Measurements from ENCODE around the gene CR2.
A peak's percentile ranks its signal among the peaks of the same experiment; 100 is the strongest.
"Not testable (repeated sequence)": the region's sequence is repeated elsewhere in the genome, so short reads cannot be mapped to it uniquely, and the experiment has no call there.

CR2 gene

DNA sequence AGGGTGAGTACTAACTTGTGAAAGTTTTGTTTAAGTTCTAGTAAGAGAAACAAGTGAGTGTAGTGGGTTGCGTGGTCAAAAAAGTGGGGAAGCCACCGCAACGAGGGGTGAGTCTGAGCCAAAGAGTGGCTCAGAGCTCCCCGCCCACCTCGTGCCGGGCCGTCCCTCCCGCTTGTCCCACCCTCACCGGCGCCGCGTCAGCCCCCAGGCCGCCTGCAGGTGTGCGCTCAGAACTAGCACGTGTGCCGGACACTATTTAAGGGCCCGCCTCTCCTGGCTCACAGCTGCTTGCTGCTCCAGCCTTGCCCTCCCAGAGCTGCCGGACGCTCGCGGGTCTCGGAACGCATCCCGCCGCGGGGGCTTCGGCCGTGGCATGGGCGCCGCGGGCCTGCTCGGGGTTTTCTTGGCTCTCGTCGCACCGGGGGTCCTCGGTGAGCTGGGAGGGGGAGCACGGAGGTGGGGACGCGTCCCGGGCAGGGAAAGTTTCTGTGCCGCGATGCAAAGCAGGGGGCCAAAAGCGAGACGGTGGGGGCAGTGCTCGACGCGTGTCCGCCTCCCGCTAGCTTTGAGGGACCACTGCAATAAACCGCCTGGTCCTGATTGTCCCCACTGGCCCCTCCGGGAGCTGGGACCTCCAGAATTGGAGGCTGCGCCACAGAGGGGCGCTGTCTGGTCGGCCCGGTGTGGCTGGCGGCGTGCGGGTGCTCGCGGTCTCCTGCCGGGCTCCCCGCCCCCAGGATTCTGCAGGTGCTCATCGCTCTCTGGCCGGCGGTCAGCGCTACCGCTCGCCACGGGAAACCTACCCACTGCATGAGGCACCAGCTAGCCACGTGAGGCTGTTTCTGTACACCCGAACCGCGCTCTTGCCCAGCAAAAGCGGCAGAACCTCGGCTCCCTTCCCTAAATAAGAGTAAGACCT is at the start of gene CR2:
Gene CR2, plus strand, starts transcription at position 283 of the 919 bp plus-strand sequence. Its CDS starts 91 bp downstream, at position 374.
- DNase-seq (ENCODE audit: low read depth in 2 of 2), result peak; percentile 11 to 19

GRCh38 chr1:207404849-207405525 is 49.1 kb upstream of the CR2 start:
- no peak for DNase-seq (ENCODE audit: low read depth in 2 of 2)

DNA sequence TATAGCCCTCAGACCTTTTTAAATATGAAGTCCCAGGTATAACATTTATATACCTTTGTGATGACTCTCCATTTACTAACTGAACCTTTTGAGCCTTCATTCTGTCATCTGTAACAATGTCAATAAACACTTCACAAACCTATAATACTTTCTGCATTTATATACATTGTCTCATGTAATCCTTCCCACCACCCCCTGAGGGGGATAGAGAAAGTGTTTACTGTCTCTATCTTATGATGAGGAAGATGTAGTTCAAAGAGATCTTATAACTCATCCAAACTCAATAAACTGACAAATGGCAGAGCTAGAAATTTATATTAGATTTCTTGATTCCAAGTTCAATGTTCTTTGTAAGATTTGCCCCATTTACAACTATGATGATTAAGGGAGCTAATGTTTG is 48.3 kb upstream of the CR2 start:
- no peak for DNase-seq (ENCODE audit: low read depth in 2 of 2)

DNA sequence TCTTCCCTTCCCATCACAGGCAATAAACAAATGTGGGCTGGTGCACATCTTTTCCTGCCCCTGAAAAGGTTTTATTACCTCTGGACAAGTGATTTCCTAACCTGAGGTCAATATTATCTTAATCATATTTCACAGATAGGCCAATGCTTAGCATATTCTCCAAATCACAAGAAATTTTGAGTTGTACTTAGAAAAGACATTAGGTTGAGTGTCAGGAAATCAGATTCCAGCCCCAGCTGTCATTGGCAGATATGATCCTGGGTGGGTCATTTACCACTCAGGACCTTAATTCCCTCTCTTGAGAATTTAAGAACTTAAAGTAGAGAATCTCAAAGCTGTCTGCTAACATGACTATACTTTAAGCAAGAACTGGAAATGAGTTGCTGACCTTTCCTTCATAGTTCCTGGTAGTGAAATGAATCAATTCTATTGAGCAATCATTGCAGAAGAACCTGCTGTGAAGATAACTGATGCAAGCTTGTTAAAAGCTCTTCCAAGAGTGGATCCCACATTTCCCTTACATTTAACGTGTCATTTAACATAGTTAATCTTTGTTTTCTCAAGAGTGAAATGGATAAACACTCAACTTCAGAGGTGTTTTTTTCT is 46.4 kb upstream of the CR2 start:
- no peak for DNase-seq (ENCODE audit: low read depth in 2 of 2)

- DNase-seq (ENCODE audit: low read depth in 2 of 2), result no peak
These were observed 41.3 kb upstream of the CR2 start for GRCh38 chr1:207412845-207413244.

GRCh38 chr1:207414606-207415108 is 39.5 kb upstream of the CR2 start:
- no peak for DNase-seq (ENCODE audit: low read depth in 2 of 2)

GRCh38 chr1:207417076-207417475 is 37.1 kb upstream of the CR2 start:
- no peak for DNase-seq (ENCODE audit: low read depth in 2 of 2)

GRCh38 chr1:207418351-207418750 is 35.8 kb upstream of the CR2 start:
- no peak for DNase-seq (ENCODE audit: low read depth in 2 of 2)

DNA sequence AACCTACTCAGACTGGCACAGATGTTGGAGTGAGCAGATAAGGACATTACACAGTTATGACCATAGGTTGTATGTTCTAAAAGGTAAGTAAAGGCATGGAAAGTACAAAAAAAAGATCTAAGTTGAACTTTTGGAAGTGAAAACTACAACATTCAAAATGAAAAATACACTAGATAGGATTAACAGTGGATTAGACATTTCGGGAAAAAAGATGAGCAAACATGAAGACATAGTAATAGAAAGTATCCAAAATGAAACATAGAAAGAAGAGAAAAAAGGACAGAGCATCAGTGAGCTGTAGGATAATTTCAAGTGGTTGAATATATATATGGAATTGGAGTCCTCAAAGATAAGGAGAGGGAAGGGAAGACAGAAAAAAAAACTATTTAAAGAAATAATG is 34.0 kb upstream of the CR2 start:
- no peak for DNase-seq (ENCODE audit: low read depth in 2 of 2)

DNA sequence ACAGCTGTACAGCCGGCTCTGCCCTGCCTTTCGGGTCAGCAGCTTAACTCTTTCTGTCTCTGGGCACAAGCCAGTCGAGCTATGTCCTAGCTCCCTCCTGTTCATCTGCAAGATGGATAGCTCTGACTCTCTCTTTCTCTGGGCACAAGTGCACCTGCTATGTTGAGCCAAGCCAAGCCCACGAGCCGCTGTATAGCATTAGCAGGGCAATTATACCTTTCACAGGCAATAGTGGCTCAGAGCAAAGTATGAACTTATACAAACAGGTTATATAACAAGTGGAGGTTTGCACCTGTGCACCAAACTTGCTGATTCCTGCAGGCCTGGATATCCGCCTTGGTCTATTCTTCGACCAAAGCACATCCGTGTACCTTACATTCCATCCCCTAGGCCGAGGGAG is 33.0 kb upstream of the CR2 start:
- no peak for DNase-seq (ENCODE audit: low read depth in 2 of 2)

DNA sequence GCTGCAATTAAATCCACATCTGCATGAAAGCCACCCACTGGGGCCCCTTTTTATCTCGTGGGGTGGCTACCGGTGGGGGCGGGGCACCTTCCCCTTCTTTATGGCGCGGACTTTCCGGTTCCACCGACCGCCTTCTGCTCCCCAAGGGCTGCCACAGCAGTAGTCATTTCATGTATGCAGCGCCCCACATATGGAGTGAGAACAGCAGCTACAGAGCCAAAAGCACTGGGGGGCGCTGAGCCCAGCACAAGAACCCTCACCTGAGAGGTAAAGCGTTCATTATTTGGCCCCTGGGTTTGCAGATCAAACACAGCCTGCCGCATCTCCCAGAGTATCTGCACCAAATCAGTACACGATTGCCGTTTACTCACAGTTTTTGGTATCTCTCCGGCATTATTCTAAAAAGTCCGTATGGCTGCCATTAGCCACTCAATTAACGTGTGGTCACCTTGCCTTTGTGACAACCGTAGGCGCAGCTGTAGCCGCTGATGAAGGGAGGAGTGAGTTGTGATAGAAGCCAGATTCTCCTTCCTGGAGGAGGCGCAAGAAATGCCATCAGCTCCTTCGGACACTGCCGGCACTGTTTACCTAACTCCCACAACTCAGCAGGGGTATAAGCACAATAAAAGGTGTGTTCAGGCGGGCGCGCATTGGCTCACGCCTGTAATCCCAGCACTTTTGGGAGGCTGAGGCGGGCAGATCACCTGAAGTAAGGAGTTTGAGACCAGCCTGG is 30.4 kb upstream of the CR2 start:
- DNase-seq (ENCODE audit: low read depth in 2 of 2), result no peak

GRCh38 chr1:207424570-207425131 is 29.5 kb upstream of the CR2 start:
- no peak for DNase-seq (ENCODE audit: low read depth in 2 of 2)

GRCh38 chr1:207427832-207428585 is 26.1 kb upstream of the CR2 start:
- DNase-seq (ENCODE audit: low read depth in 2 of 2), result no peak

- no peak for DNase-seq (ENCODE audit: low read depth in 2 of 2)
These were observed 25.3 kb upstream of the CR2 start for GRCh38 chr1:207428783-207429182.

DNA sequence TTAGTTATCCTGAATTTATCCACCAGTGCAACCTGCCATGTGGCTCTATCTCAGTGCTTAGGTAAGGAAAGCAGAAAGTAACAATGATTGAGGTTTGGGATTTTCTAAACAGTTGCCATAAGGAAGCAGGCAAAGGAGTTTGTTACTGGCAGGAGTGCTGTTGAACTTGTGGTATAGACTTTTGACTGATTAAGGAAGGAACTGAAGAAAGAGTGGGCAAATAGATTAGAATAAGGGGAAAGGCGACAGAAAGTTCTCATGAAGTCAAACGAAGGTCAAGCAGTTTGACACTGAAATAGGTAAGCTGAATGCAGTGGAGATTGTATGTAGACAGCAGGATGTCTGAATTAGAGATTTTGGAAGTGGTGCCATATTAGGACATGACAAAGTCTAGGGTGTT is 24.2 kb upstream of the CR2 start:
- no peak for DNase-seq (ENCODE audit: low read depth in 2 of 2)

DNA sequence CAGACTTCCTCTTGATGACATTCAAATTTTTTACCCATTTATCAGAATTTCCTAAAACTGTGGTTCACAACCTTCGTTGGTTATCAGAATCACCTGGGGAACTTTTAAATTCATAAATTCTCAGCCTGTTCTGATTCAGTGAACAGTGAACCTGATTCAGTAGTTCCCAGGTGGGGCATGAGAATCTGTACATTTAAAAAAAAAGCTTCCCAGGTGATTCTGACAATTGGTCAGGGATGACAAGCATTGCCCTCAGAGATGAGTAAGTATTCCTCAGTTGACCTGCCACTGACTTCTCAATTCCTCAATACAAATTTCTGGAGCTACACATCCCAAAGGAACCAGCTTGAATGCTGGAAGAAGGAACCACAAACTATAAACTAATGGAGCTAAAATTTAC is 23.5 kb upstream of the CR2 start:
- no peak for DNase-seq (ENCODE audit: low read depth in 2 of 2)

DNA sequence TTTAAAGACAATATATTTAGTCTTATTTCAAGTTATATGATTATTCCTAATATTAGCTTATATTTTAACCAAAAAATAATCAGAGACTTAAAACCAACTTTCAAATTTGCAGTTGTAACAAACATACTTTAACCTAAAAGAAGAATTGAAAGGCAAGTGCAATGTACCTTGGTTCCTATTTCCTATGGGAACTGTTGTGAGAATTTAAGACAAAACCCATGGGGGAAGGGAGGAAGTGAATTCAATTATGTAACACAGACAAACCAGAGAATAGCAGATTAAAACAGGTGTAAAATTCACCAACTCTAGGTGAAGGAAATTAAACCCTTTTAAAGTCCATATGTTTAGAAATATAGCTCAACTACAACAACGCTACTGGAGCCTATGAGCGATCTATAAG is 22.6 kb upstream of the CR2 start:
- DNase-seq (ENCODE audit: low read depth in 2 of 2), result no peak

DNA sequence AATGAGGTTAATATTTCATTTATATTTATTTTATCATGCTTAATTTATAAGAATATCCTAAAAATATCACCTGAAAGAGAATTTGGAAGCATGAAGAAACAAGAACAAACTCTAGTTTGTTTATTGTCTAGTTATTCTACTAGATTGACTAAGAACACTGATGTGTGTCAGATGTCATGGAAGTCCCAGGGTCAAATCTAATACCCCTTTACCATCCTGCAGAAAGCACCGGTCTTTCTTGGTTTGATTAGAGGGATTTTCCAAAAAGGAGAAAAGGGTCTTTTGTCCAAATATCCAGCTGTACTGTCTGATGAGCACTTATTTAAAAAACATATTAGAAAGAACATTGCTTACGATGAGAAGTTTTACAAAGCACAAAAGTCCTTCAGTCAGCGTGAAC is 20.7 kb upstream of the CR2 start:
- DNase-seq (ENCODE audit: low read depth in 2 of 2), result no peak

DNA sequence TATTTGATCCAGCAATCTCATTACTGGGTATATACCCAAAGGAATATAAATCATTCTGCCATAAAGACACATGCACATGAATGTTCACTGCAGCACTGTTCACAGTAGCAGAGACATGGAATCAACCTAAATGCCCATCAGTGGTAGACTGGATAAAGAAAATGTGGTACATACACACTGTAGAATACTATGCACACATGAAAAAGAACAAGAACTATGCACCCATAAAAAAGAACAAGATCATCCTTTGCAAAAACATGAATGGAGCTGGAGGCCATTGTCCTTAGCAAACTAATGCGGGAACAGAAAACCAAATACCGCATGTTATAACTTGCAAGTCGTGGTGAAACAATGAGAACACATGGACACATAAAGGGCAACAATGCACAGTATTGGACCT is 17.4 kb upstream of the CR2 start:
- not testable (repeated sequence) for DNase-seq (ENCODE audit: low read depth in 2 of 2)

DNA sequence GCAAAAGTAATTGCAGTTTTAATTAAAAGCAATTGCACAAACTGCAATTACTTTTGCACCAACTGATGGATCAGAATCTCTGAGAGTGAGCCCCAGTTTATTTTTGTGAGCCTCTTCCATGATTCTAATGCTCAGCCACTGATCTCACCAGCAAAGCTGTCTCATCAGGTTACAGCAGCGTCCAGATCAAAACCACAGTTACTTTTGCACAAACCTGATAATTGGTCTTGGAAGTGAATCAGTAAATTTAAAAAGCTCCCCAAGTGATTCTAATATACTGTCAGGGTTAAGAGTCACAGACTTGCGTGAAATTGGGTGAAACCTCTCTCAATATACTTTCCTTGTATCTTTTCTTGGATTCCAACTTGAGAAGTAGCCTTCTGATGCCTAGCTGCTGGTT is 13.5 kb upstream of the CR2 start:
- no peak for DNase-seq (ENCODE audit: low read depth in 2 of 2)

Measured in activated CD8-positive, alpha-beta memory T cell treated with anti-CD3 and anti-CD28 coated beads for 4 hours (primary cell).